Stimulated activated CD8-positive, alpha-beta memory T cell treated with anti-CD3 and anti-CD28 coated beads, Interleukin-15, amount 100 ng/mL, for 24 hours (primary cell): ENCODE results near the gene LSR.
A peak's percentile ranks its signal among the peaks of the same experiment; 100 is the strongest.
"Not testable (repeated sequence)": the region's sequence is repeated elsewhere in the genome, so short reads cannot be mapped to it uniquely, and the experiment has no call there.

ENCODE experiments used
- DNase-seq: peaks from one replicate; pipeline ENCODE4 v3.0.0-alpha.2; 2020; ENCODE audit warnings: low read depth

The LSR gene

GRCh38 chr19:35267353-35267817 is 18.6 kb downstream of the LSR start:
- peak; percentile 33 for DNase-seq

- DNase-seq: peak; percentile 64
Observed at GRCh38 chr19:35267818-35268535, 19.2 kb downstream of the LSR start.

- DNase-seq: no peak
Observed at GRCh38 chr19:35268536-35269437, 20.0 kb downstream of the LSR start, which contains the start of gene USF2. Gene USF2, plus strand, starts transcription at chr19:35268962. Its CDS starts 140 bp downstream, at chr19:35269102.

- DNase-seq: peak; percentile 37
Observed at GRCh38 chr19:35269438-35270117, 20.8 kb downstream of the LSR start.

- no peak for DNase-seq
Observed at GRCh38 chr19:35270381-35270811, 21.6 kb downstream of the LSR start.

- DNase-seq: no peak
Observed at GRCh38 chr19:35271546-35271945, 22.7 kb downstream of the LSR start.

- DNase-seq: no peak
Observed at GRCh38 chr19:35272122-35272719, 23.4 kb downstream of the LSR start.

GRCh38 chr19:35272954-35273649 is 24.3 kb downstream of the LSR start:
- DNase-seq: no peak

- DNase-seq: no peak
Observed at GRCh38 chr19:35273686-35274259, 25.0 kb downstream of the LSR start.

GRCh38 chr19:35274323-35274722 is 25.5 kb downstream of the LSR start:
- no peak for DNase-seq

- DNase-seq: no peak
Observed at GRCh38 chr19:35276706-35277281, 28.0 kb downstream of the LSR start.

GRCh38 chr19:35278578-35279284 is 29.9 kb downstream of the LSR start:
- no peak for DNase-seq

- DNase-seq: no peak
Observed at GRCh38 chr19:35279374-35279773, 30.6 kb downstream of the LSR start.

- DNase-seq: no peak
Observed at GRCh38 chr19:35279985-35280821, 31.4 kb downstream of the LSR start.

- DNase-seq: no peak
Observed at GRCh38 chr19:35281303-35281702, 32.5 kb downstream of the LSR start.

- DNase-seq: no peak
Observed at GRCh38 chr19:35284153-35285094, 35.6 kb downstream of the LSR start.

- no peak for DNase-seq
Observed at GRCh38 chr19:35285095-35285449, 36.3 kb downstream of the LSR start.

GRCh38 chr19:35285465-35285864 is 36.7 kb downstream of the LSR start:
- DNase-seq: not testable (repeated sequence)
